Lower leg skin (tissue), 3 donors: ENCODE results near the gene SLC6A17.

Source experiments
- CTCF ChIP-seq, 3 donors: fragments of 450-650 bp; IDR thresholded peaks; one replicate each; pipeline ENCODE4 v1.5.1; 2016; ENCODE audit warnings: antibody characterized with exemption in 3 of 3, mild to moderate bottlenecking in 3 of 3, moderate library complexity in 2 of 3
- POLR2A ChIP-seq, 2 donors: fragments of 450-650 bp; IDR thresholded peaks; one replicate each; pipeline ENCODE4 v1.6.1; 2016 to 2017; ENCODE audit warnings: antibody characterized with exemption in 2 of 2, mild to moderate bottlenecking in 1 of 2, moderate library complexity in 1 of 2

GRCh38 chr1:110245876-110246620 is 95.8 kb downstream of the SLC6A17 start:
- no peak for TF ChIP-seq CTCF (IDR thresholded peaks at IDR 0.05)
- TF ChIP-seq POLR2A (IDR thresholded peaks at IDR 0.05) = no peak
